Mesenteric fat pad (tissue), 1 donor: ENCODE measurements around the gene PPA1. TPM values are rescaled to one million over a fixed set of nuclear protein-coding genes. Genes with fewer than 3 reads are reported as not detected.
"Not testable (repeated sequence)": the region's sequence is repeated elsewhere in the genome, so short reads cannot be mapped to it uniquely, and the experiment has no call there.

Experiments
- DNase-seq: peaks from one replicate; pipeline ENCODE4 v3.0.0-alpha.2; 2020; ENCODE audit warnings: low spot score
- total RNA-seq: library from RNA; stranded (reverse); fragmentation: NEBNext Ultra II Directional; extraction: Animal tissue kit (Norgen Biotek cat#: 25700); gene quantifications from one replicate; pipeline ENCODE4 v1.2.1, GENCODE V29; 2021
- donor health status: DM: yes; HTN: yes; CAD: no.

Gene PPA1
- total RNA-seq, 1 donor from 2014 or later = 338 TPM

DNA sequence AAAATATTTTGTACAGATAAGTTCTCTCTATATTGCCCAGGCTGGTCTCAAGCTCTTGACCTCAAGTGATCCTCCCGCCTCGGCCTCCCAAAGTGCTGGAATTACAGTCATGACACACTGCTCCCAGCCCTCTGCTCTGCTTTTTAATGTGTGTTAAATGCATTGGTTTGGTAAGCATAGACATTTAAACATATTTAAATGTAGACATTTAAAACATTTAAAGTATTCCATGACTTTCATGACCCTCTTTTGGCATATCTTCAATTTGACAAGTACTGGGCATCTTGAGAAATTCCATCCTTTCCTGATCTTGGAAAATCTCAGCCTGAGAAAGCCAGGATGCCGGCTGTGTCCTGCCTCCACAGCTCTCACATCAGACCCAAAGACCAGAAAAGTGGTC is 57.7 kb downstream of the PPA1 start:
- DNase-seq = no peak

- DNase-seq = no peak
Measured at GRCh38 chr10:70174058-70174741, 59.0 kb downstream of the PPA1 start.

- DNase-seq = no peak
Measured at GRCh38 chr10:70169649-70170364, 63.4 kb downstream of the PPA1 start.

GRCh38 chr10:70169011-70169410 is 64.2 kb downstream of the PPA1 start:
- no peak for DNase-seq

- DNase-seq = no peak
Measured at GRCh38 chr10:70167246-70167645, 66.0 kb downstream of the PPA1 start.

GRCh38 chr10:70166394-70166793 is 66.8 kb downstream of the PPA1 start:
- no peak for DNase-seq

DNA sequence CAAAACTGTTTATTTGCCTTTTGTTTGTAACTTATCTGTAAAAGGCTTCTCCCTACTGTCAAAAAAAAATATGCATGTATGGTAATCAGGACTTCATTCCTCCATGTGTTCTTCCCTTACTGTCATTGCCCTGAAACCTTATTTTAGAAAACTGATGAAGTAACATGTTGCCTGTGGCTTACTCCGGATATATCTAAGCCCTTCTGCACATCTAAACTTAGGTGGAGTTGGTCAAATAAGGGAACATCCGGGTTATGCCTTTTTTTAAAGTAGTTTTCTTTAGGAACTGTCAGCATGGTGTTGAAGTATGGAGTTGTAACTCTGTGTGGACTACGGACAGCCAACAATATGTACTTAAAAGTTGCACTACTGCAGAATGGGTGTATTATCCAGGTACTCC is 69.1 kb downstream of the PPA1 start:
- DNase-seq = no peak

DNA sequence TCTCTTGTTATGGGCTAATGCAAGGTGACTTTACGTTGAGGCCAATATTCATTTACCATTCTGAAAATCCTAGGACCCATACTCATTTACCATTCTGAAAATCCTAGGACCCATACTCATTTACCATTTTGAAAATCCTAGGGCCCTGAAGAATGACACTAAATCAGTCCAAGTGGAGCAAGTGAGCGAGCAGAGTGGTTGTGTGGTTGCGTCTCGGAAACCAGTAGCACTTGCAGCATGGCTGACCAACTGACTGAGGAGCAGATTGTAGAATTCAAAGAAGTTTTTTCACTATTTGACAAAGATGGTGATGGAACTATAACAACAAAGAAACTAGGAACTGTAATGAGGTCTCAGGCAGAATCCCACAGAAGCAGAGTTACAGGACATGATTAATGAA is 69.8 kb downstream of the PPA1 start:
- DNase-seq = no peak

- no peak for DNase-seq
Measured at GRCh38 chr10:70162892-70163201, 70.4 kb downstream of the PPA1 start.

- no peak for DNase-seq
Measured at GRCh38 chr10:70162151-70162891, 70.9 kb downstream of the PPA1 start.

- no peak for DNase-seq
Measured at GRCh38 chr10:70160798-70161197, 72.4 kb downstream of the PPA1 start.

DNA sequence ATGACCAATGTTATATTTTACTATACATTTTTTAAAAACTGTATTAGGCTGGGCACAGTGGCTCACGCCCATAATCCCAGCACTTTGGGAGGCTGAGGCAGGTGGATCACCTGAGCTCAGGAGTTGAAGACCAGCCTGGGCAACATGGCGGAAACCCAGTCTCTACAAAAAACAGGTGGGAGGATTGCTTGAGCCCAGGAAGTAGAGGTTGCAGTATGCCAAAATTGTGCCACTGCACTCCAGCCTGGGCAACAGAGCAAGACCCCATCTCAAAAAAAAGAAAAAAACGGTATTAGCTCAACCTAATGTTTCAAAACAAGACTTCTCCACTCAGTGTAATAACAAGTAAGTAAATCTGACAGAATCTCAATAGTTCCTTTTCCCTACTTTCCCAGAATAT is 73.9 kb downstream of the PPA1 start:
- DNase-seq = not testable (repeated sequence)

- no peak for DNase-seq
Measured at GRCh38 chr10:70158113-70158512, 75.1 kb downstream of the PPA1 start.

GRCh38 chr10:70155255-70155838 is 77.9 kb downstream of the PPA1 start:
- DNase-seq = no peak

Other genes starting within 250 kb of the PPA1 start
- gene MACROH2A2, start 180.6 kb downstream of the PPA1 start, total RNA-seq = 4.7 TPM
- gene AIFM2, start 100.6 kb downstream of the PPA1 start, total RNA-seq = 135 TPM
- 22.2 TPM for gene TYSND1, start 86.7 kb downstream of the PPA1 start, total RNA-seq
- gene SAR1A, start 62.9 kb downstream of the PPA1 start, total RNA-seq = 293 TPM
- not detected for gene NPFFR1, start 50.6 kb upstream of the PPA1 start, total RNA-seq
- gene LRRC20, start 149.2 kb upstream of the PPA1 start, total RNA-seq = 1.9 TPM
- gene EIF4EBP2, start 170.7 kb upstream of the PPA1 start, total RNA-seq = 137 TPM
- not detected for gene NODAL, start 208.3 kb upstream of the PPA1 start, total RNA-seq
- 7.6 TPM for gene PALD1, start 245.3 kb upstream of the PPA1 start, total RNA-seq